Hematopoietic multipotent progenitor cell treated with erythropoietin and hydrocortisone succinate and interleukin-3 and kit ligand, for 17 days (in vitro differentiated cells): Measurements from ENCODE around the gene PDF.
"Not testable (repeated sequence)": the region's sequence is repeated elsewhere in the genome, so short reads cannot be mapped to it uniquely, and the experiment has no call there.

Source experiments
- DNase-seq: peaks from one replicate; pipeline ENCODE4 v3.0.0-alpha.2; 2015; ENCODE audit warnings: low spot score

The PDF gene

GRCh38 chr16:69316595-69317034 lies 13.8 kb downstream of the PDF start:
- DNase-seq = no peak

GRCh38 chr16:69315486-69316311 lies 14.7 kb downstream of the PDF start:
- no peak for DNase-seq

GRCh38 chr16:69314534-69314933 lies 15.9 kb downstream of the PDF start:
- DNase-seq = no peak

- no peak for DNase-seq
Observed at GRCh38 chr16:69313469-69313868, 16.9 kb downstream of the PDF start.

- peak; percentile 25 for DNase-seq
Observed at GRCh38 chr16:69311533-69312387, 18.6 kb downstream of the PDF start.

- peak; percentile 97 for DNase-seq
Observed at GRCh38 chr16:69310653-69311532, 19.5 kb downstream of the PDF start, which contains the start of gene VPS4A. TSS of gene VPS4A (plus strand) at chr16:69311350. CDS start at chr16:69311512, 162 bp downstream.

GRCh38 chr16:69309316-69309715 lies 21.1 kb downstream of the PDF start:
- DNase-seq = no peak

- DNase-seq = no peak
Observed at GRCh38 chr16:69307856-69308255, 22.5 kb downstream of the PDF start.

GRCh38 chr16:69307091-69307490 lies 23.3 kb downstream of the PDF start:
- DNase-seq = no peak

GRCh38 chr16:69306031-69306430 lies 24.4 kb downstream of the PDF start:
- DNase-seq = no peak

- DNase-seq = no peak
Observed at GRCh38 chr16:69302301-69302700, 28.1 kb downstream of the PDF start.

- no peak for DNase-seq
Observed at GRCh38 chr16:69301861-69302260, 28.5 kb downstream of the PDF start.

- DNase-seq = no peak
Observed at GRCh38 chr16:69301187-69301586, 29.2 kb downstream of the PDF start.

GRCh38 chr16:69298261-69298660 lies 32.1 kb downstream of the PDF start:
- DNase-seq = no peak

- DNase-seq = not testable (repeated sequence)
Observed at GRCh38 chr16:69296771-69297170, 33.6 kb downstream of the PDF start.

- DNase-seq = no peak
Observed at GRCh38 chr16:69294051-69294450, 36.3 kb downstream of the PDF start.

- DNase-seq = no peak
Observed at GRCh38 chr16:69293401-69293800, 37.0 kb downstream of the PDF start.

GRCh38 chr16:69291657-69292056 lies 38.7 kb downstream of the PDF start:
- not testable (repeated sequence) for DNase-seq

- peak; percentile 78 for DNase-seq
Observed at GRCh38 chr16:69286941-69287713, 43.3 kb downstream of the PDF start.

- DNase-seq = no peak
Observed at GRCh38 chr16:69285240-69285639, 45.1 kb downstream of the PDF start.

- DNase-seq = no peak
Observed at GRCh38 chr16:69283851-69284250, 46.5 kb downstream of the PDF start.
